C4-2B (cell line): ENCODE results near the gene ZKSCAN1.

Source experiments
- ZFX ChIP-seq: fragments of 450-650 bp; IDR thresholded peaks from 2 replicates; pipeline ENCODE4 v1.6.1; 2017
- TF ChIP-seq, protein P1 (sequence below): fragments of 450-650 bp; conservative IDR thresholded peaks from 2 replicates; pipeline ENCODE4 v1.5.1; 2017; ENCODE audit warnings: mild to moderate bottlenecking

DNA sequence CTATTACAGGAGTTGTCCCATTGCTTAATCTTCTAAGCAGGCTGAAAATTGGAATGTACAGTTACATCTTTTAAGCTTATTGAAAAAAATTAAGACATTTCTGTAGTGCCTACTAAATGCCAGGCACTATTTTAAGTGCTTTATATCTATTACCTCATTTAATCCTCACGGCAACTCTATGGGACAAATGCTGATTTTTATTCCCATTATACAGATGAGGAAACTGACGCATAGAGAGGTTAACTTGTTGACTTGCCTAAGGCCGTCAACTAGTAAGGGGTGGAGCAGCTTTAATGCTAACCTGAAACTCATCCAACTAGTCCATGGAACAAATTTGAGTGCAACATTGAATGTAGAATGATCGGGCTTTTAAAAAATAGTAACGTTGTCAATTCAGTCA, 2.5 kb downstream of the ZKSCAN1 start:
- no peak for TF ChIP-seq ZFX
- TF ChIP-seq, protein P1, sequence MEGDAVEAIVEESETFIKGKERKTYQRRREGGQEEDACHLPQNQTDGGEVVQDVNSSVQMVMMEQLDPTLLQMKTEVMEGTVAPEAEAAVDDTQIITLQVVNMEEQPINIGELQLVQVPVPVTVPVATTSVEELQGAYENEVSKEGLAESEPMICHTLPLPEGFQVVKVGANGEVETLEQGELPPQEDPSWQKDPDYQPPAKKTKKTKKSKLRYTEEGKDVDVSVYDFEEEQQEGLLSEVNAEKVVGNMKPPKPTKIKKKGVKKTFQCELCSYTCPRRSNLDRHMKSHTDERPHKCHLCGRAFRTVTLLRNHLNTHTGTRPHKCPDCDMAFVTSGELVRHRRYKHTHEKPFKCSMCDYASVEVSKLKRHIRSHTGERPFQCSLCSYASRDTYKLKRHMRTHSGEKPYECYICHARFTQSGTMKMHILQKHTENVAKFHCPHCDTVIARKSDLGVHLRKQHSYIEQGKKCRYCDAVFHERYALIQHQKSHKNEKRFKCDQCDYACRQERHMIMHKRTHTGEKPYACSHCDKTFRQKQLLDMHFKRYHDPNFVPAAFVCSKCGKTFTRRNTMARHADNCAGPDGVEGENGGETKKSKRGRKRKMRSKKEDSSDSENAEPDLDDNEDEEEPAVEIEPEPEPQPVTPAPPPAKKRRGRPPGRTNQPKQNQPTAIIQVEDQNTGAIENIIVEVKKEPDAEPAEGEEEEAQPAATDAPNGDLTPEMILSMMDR: no peak
